ENCODE results near the gene EIF5AL1. TPM values are rescaled to one million over a fixed set of nuclear protein-coding genes. Genes with fewer than 3 reads are reported as not detected.

The EIF5AL1 gene
- total RNA-seq, result 0.50 and 0.59 TPM in 2 replicates

GRCh38 chr10:79511891-79512583, at the start of gene EIF5AL1:
TSS of gene EIF5AL1 (plus strand) at chr10:79512533. CDS start at chr10:79512650, 117 bp downstream.

DNA sequence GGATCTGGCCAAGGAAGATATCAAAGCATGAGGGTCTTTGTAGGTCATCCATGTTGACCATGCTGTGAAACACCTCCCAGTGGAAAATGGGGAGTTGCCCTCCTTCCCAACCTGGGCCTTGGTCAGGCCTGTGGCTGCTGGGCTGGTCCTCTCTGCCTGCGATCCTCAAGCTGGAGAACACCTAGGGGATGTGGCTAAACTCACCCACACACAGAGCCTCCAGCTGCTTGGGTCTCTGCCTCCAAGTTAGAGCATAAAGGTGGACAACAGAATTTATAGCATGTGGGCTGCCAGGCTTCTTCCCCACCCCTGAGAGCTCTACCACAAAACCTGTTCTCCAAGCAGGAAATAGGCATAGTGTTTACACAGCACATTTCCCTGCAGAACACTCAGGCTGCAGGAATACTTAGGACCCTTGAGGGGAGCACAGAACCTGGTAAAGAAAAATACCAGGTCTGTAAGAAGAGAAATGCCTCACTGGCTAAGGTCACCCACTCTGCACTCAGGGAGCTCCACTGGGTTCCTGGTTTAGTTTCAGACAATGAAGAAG, 47.9 kb downstream of the EIF5AL1 start, which contains the start of gene SFTPA2:
Gene SFTPA2, minus strand, starts transcription at position 248 of the 550 bp plus-strand sequence. CDS start 924 bp downstream, outside the sequence.

Other genes with a start within 250 kb of the EIF5AL1 start
- 44.9 and 50.7 TPM in 2 replicates for gene PPIF, start 165.1 kb upstream of the EIF5AL1 start, total RNA-seq
- gene ZCCHC24, start 66.9 kb upstream of the EIF5AL1 start, total RNA-seq, result 24.7 and 27.2 TPM in 2 replicates
- not detected in 2 replicates for gene SFTPA2, start 47.9 kb downstream of the EIF5AL1 start, total RNA-seq
- gene SFTPA1, start 98.4 kb downstream of the EIF5AL1 start, total RNA-seq, result not detected in 2 replicates
- 0.50 and 0.89 TPM in 2 replicates for gene NUTM2B, start 190.7 kb downstream of the EIF5AL1 start, total RNA-seq

All from bronchus fibroblast of lung (primary cell).